Activated CD8-positive, alpha-beta memory T cell treated with anti-CD3 and anti-CD28 coated beads, Interleukin-2, amount 50 U/mL, for 4 hours (primary cell): ENCODE results near the gene ZNF14.
"Not testable (repeated sequence)": the region's sequence is repeated elsewhere in the genome, so short reads cannot be mapped to it uniquely, and the experiment has no call there.

Source experiments
- DNase-seq: peaks from one replicate; pipeline ENCODE4 v3.0.0-alpha.2; 2020

Gene ZNF14

DNA sequence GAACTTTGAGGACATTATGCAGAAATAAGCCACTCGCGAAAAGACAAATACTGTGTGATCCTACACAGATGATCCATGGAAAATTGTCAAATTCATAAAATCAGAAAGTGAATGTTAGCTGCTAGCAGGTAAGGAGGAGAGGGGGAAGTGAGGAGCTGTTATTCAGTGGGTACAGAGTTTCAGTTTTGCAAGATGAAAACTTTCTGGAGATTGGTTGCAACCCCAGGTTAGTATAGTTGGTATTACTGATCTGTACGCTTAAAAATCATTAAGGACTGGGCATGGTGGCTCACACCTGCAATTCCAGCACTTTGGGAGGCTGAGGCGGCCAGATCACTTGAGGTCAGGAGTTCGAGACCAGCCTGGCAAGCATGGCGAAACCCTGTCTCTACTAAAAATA is 46.3 kb downstream of the ZNF14 start:
- DNase-seq: no peak

DNA sequence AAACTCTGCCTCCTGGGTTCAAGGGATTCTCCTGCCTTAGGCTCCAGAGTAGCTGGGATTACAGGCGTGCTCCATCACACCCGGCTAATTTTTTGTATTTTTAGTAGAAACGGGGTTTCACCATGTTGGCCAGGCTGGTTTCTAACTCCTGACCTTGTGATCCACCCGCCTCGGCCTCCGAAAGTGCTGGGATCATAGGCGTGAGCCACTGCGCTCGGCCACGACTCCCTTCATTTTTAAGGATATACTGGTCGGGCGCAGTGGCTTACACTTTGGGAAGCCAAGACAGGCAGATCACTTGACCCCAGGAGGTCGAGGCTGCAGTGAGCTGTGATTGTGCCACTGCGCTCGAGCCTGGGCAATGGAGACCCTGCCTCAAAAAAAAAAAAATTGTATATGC is 46.8 kb downstream of the ZNF14 start:
- not testable (repeated sequence) for DNase-seq

- DNase-seq: no peak
These were observed 53.5 kb downstream of the ZNF14 start for GRCh38 chr19:19679176-19680073.

- no peak for DNase-seq
These were observed 55.3 kb downstream of the ZNF14 start for GRCh38 chr19:19677579-19677978.

GRCh38 chr19:19674315-19674714 is 58.6 kb downstream of the ZNF14 start:
- DNase-seq: no peak

- no peak for DNase-seq
These were observed 60.1 kb downstream of the ZNF14 start for GRCh38 chr19:19672816-19673215.

GRCh38 chr19:19670070-19670551 is 62.8 kb downstream of the ZNF14 start:
- peak; percentile 14 for DNase-seq

- peak; percentile 92 for DNase-seq
These were observed 64.5 kb downstream of the ZNF14 start, which contains the start of gene ZNF101 for GRCh38 chr19:19668230-19669012. Gene ZNF101 (plus strand): TSS chr19:19668839. CDS start chr19:19668964, 125 bp downstream.

GRCh38 chr19:19665420-19665948 is 67.4 kb downstream of the ZNF14 start:
- DNase-seq: peak; percentile 9

- peak; percentile 90 for DNase-seq
These were observed 69.4 kb downstream of the ZNF14 start, which contains the start of gene ATP13A1 for GRCh38 chr19:19663256-19664120. Gene ATP13A1 (minus strand): TSS chr19:19663676. CDS start chr19:19663666, 10 bp downstream.

- DNase-seq: no peak
These were observed 70.0 kb downstream of the ZNF14 start for GRCh38 chr19:19662871-19663255.

GRCh38 chr19:19662344-19662743 is 70.6 kb downstream of the ZNF14 start:
- no peak for DNase-seq

- DNase-seq: no peak
These were observed 71.1 kb downstream of the ZNF14 start for GRCh38 chr19:19661675-19662251.

DNA sequence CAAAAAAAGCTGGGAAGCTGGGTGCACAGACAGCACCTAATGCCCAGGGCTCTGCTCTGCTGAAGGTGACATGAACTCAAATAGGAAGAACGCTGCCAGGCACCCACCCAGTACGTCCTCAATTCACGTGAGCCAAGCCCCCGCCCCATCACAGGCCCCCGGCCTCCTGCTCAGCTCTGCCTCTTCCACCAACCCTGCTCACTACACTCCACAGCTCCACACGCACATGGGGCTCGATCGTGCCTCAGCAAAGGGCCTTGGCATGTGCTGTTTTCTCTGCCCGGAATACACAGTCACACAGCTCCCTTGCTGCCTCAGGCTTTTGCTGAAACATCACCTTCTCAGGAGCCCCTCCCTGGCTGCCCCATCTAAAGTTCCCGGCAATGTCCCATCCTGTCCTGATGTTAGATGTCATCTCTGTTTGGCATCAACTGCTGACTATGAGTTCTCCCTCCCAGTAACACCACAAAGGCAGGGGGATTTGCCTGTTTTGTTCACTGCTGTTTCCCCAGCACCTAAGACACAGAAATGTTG is 71.7 kb downstream of the ZNF14 start:
- no peak for DNase-seq
